Kidney capillary endothelial cell (primary cell): ENCODE measurements around the gene PLXNA1.

ENCODE experiments used
- DNase-seq: peaks from one replicate; pipeline ENCODE4 v3.0.0-alpha.2; 2018; ENCODE audit warnings: low spot score

Gene PLXNA1

DNA sequence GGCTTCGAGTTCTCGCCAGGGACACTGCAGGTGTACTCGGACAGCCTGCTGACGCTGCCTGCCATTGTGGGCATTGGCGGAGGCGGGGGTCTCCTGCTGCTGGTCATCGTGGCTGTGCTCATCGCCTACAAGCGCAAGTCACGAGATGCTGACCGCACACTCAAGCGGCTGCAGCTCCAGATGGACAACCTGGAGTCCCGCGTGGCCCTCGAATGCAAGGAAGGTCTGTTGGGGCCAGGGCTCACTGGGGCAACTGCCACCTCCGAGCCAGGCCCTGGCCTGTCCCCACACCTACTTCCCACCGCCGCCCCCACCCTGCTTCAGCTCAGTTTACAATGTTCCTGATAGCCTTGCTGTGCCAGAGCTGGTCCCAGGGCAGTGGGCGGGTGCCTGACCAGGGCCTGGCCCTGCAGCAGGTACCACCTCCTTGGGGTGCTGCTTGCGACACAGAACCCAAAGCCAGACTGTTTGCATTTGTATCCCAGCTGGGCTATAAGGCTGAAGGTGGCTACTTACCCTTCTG, 35.5 kb downstream of the PLXNA1 start:
- no peak for DNase-seq

DNA sequence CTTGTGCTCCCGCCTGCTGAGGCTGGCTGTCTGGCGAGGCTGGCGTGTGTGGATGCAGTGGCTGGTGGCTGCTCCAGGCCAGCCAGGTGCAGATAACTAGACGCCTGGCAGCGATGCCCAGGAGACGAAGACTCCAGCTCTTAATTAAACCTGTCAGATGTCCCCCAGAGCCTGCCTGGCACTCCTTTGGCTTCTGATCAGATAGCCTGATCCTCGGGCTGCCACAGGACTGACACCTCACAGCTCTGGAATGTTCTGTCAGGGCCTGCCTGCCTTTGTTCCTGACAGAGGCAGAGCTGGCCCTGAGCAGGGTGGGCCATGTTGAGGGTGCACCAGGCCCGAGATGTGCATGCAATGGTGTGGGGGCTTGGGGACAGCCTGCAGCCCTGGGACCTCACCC, 36.5 kb downstream of the PLXNA1 start:
- DNase-seq: no peak

DNA sequence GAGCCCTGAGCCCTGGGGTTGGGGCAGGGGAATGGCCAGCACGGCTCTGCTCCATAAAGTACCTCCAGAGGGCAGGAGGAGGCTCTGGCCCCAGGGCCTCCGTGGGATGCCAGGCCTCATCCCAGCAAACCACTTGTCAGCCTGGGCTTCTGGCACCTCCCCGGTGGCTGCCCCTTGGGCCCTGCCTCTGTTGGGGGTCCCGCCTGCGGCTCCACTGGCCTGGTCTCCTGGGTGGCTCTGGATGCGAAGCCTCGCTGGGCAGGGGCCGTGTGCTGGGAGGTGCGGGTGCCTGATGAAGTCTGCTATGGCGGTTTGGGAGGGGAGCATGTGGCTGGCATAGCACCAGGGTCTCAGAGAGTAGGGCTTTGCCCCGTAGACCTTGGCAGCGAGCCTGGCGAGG, 37.6 kb downstream of the PLXNA1 start:
- DNase-seq: no peak

DNA sequence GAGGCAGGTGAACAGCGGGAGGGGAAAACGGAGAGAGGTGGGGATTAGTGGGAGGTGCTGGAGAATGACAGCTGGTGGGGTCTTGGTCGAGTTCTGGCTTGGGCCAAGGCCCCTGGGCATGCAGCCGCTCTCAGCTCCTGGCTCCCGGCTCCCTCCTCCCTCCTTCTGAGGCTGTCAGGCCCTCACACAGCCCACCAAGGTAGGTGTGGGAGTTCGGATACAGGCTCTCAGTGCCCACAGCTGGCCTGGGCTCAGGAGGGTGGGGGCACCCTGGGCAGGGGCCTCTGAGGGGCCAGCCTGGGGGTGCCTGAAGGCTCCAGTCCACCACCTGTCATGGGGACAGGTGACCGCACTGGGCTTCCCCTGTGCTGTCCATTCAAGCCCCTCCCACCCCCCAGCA, 39.9 kb downstream of the PLXNA1 start:
- DNase-seq: no peak

DNA sequence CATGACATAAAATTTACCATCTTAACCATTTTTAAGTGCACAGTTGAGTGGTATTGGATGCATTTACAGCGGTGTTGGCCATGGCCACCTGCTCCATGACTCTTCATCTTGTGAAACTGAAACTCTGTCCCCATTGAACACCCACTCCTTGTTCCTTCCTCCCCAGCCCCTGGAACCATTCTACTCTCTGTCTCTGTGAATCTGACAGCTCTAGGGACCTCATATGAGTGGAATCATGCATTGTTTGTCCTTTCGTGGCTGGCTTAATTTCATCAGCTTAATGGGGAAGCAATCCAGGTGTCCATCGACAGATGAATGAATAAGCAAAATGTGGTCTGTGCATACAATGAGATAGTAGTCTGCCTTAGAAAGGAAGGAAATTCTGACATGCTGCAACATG, 42.5 kb downstream of the PLXNA1 start:
- DNase-seq: no peak

DNA sequence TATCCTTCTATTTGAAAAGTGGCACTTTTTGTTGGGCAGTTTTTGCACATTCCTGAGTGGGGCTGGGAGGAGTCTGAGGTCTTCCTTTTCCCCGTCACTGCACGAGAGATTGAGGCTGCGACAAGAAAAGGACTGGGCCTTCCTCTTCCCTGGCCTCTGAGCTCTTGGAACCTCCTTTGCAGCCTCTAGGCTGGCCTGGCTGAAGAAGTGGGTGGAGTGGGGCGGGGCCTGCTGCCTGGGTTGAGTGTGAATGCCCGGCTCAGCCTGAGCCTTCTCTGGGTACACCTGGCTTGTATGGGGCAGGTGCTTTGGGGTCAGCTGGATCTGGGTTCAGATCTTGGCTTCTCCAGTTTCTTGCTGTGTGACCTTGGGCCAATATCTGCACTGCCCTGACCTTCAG, 43.1 kb downstream of the PLXNA1 start:
- DNase-seq: no peak

DNA sequence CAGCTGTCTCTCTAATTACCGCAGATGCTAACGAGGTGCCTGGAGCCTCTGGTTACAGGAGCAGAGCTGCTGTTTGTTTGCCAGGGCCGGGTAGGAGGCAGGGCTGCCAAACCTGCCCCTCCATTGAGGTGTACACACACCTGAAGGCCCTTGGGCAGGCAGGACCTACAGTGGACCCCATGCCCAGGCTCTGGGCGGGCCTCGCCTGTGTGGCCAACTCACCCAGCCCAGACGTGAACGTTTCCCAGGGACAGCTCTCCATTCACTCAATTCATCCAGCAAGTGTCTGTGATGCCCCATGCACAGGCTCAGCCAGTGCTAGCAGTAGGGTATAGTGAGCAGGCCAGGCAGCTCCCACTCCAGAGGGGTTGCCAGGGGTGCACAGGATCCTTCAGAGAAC, 43.7 kb downstream of the PLXNA1 start:
- no peak for DNase-seq

DNA sequence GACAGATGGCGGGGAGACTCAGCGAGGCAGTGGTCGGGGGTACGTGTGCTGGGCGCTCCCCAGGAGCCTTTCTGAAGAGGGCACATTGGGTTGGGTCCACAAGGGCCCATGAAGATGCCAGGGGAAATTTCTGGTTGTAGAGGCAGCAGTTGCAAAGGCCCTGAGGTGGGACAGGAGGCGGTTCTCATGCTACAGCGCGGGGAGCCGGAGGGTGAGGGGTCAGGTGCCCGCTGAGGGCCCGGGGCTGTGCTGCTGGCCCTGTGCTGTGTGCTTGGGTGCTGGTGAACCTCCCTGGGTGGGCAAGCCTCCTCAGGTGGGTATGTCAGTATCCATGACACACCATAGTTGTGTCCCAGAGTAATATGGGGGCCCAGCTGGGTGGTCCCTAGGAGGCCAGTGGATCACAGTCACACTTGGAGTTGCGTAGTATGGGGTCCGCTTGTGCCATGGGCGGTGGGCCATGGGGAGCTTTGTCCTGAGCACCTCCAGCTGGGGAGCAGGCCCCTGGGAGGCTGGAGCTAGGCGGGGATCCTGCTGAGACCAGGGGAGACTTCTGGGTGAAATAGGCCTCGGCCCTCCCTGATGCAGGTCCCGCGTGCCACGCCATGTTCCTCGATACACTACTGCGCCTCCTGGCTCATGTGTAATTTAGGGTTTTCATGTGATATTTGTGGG, 44.3 kb downstream of the PLXNA1 start:
- DNase-seq: no peak

DNA sequence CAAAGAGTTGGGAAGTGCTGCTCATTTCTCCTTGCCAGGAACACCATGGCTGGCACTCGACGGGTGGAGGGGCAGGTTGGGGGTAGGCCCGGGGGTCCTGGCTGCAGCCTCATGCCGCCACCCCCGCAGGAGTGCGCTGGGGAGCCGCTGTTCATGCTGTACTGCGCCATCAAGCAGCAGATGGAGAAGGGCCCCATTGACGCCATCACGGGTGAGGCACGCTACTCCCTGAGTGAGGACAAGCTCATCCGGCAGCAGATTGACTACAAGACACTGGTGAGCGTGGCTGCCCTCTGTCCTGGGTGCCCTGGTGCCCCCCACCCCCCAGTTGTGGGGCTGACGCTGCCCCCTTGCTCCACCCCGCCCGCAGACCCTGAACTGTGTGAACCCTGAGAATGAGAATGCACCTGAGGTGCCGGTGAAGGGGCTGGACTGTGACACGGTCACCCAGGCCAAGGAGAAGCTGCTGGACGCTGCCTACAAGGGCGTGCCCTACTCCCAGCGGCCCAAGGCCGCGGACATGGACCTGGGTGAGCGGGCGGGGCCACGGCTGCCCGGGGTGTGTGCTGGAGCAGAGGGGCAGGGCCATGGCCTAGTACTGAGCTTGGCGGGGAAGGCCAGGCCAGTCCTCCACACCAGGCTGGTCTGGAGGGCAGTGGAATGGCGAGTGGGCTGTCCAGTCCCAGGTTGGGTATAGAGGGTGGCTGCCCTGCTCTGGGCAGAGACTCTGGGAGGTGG, 45.1 kb downstream of the PLXNA1 start:
- no peak for DNase-seq

DNA sequence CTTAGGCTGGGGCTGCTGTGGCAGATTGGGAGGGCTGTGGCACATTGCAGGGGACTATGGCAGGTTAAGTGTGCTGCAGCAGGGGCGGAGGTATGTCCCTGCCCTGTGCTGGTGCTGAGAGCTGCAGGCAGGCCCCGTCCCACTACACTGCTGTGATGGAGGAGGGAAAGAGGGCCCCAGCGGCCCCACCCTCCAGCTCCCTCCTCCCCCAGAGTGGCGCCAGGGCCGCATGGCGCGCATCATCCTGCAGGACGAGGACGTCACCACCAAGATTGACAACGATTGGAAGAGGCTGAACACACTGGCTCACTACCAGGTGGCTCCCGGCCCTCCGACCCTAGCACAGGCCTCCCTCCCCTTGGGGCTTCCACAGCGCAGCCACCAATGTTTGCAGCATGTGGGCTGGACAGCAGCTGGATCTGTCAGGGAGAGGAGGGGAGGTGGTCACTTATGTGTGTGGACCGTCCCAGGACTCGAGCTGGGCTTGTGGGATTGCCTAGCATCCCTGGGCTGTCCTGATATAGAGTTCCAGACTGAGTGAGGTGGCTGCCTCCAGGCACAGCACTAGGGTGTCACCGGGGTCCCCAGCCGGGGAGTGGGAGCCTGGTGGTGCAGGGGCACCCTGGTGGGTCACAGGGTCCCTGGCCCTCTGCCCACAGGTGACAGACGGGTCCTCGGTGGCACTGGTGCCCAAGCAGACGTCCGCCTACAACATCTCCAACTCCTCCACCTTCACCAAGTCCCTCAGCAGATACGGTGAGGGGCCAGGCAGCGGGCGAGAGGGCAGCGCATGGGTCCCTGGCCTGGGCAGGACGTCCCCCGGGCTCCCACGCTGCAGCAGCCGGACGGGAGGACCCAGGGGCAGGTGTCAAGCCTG, 46.1 kb downstream of the PLXNA1 start:
- DNase-seq: no peak

DNA sequence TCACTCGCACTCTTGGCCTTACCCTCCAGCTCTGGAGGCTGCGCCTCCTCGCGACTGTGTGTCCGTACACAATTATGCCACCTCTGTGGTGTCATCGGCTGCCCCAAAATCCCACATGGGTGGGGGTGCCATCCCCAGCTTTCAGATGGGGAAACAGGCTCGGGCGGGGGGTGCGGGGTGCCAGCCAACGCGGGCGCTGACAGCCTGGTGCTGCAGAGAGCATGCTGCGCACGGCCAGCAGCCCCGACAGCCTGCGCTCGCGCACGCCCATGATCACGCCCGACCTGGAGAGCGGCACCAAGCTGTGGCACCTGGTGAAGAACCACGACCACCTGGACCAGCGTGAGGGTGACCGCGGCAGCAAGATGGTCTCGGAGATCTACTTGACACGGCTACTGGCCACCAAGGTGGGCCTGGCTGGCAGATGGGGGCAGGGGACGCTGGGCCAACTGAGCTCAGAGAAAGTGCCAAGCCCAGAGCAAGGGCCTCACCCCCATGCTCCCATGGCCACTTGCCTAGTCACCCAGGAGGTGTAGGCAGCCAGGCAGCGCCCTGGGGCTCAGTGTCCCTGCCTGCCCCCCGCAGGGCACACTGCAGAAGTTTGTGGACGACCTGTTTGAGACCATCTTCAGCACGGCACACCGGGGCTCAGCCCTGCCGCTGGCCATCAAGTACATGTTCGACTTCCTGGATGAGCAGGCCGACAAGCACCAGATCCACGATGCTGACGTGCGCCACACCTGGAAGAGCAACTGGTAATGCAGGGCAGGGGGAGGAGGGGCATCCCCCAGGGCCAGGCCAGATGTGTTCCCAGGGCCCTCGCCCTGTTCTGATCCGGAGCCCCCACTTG, 47.0 kb downstream of the PLXNA1 start:
- no peak for DNase-seq

DNA sequence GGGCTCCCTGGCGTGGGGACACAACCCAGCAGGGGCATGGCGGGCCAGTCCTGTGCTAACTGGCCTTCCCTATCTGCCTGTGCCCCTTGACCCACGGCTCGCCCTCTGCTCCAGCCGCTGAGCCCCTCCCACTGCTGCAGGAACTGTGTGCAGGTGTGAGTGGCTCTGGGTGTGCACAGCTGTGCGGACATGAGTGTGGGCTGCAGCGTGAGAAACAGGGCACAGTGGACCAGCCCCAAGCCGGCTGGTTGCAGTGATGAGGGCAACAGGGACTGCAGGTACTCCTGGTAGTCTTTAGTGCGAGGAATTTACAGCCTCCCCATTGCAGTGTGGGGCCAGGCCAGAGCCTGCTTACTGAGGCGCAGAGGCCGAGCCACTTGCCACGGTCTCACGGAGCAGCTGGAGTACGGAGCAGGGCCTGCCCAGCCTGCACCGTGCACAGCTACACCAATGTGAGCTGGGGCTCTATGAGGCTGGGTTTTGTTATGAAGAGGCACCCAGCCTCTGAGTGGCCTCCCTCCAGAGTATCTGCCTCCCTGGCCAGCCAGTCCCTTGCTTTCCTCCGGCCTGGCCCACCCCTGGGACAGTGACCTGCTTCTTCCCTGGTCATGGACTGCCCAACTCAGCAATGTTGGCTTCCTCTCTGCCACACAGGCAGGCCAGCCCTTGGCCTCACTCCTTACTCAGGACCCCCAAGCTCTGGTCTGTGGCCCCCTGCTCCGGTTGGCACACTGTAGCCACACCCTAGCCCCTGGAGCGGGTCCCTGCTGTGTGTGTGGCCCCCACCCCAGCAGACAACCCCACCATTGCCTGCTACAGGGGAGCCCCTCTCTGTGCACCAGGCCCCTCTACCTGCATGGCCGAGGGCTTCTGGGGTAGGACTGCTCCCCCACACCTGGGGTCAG, 47.8 kb downstream of the PLXNA1 start:
- DNase-seq: no peak

DNA sequence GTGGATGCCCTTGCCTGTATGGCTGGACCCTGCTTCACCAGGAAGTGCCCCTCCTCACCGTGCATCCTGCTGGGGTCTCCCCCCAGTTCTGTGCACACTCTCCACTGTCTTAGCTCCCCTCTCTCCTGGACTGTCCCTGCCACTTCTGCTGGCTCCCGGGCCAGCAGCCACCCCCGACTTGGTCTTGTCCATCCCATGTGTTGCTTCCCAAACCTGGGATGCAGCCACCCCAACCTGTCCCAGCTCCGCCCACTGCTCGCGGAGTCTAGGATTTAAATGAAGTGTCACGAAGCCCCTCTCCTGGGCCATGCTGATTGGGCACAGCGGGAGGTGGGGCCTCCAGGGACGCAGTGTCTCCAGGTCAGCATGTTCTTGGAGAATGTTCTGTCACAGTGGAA, 48.5 kb downstream of the PLXNA1 start:
- no peak for DNase-seq

DNA sequence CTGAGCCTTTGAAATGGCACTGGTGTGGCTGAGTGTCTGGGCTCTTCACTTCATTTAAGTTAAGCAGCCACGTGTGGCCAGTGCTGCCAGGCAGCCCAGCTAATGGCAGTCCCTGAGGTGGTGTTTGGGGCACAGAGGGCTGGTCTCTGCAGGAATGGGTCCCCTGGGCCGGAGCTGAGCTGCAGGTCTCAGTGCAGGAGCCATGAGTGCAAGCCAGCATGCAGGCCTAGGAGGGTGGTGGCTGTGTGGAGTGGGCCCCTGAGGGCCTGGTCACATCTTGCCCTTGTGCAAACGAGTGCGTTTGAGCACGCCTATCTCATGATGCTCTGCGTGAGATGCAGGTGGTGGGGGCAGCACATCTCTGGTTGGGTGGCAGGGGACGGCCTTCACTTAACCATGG, 48.9 kb downstream of the PLXNA1 start:
- DNase-seq: no peak

DNA sequence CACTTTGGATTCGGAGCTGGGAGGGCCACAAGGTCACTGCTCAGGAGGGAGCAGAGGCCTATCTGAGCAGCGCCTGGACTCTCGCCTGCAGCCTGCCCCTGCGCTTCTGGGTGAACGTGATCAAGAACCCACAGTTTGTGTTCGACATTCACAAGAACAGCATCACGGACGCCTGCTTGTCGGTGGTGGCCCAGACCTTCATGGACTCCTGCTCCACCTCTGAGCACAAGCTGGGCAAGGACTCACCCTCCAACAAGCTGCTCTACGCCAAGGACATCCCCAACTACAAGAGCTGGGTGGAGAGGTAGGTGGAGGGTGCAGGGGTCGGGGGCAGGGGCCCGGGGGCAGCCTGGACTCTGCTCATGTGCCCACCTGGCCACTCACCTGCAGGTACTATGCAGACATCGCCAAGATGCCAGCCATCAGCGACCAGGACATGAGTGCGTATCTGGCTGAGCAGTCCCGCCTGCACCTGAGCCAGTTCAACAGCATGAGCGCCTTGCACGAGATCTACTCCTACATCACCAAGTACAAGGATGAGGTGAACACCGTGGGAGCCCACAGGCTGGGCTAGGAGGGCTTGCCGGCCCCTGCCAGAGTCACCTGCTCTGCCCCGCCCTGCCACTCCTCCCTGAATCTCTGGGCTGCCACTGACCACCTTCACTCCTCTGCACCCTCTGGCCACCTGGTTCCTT, 49.5 kb downstream of the PLXNA1 start:
- no peak for DNase-seq
